ENCODE measurements around the gene MPHOSPH10.
"Not testable (repeated sequence)": the region's sequence is repeated elsewhere in the genome, so short reads cannot be mapped to it uniquely, and the experiment has no call there.

Gene MPHOSPH10

GRCh38 chr2:71101656-71102055, 28.8 kb upstream of the MPHOSPH10 start:
- Histone ChIP-seq H3K27ac (ENCODE audit: low read length) (no peak overlapping the region), H3K27me3 (ENCODE audit: control insufficient read depth in 1 of 2, insufficient read depth in 2 of 2, low read length in 2 of 2) (no peaks in the 10 kb centered on the region), H3K9me3 (ENCODE audit: control insufficient read depth in 2 of 2, low read length in 2 of 2) (no peaks in the 10 kb centered on the region), H3K4me3 (ENCODE audit: low read length in 2 of 2) (no peak overlapping the region), H3K36me3 (ENCODE audit: control insufficient read depth in 2 of 2, insufficient read depth in 2 of 2, low read length in 2 of 2) (no peaks in the 10 kb centered on the region), H3K4me1 (ENCODE audit: control insufficient read depth, insufficient read depth, low read length) (no peaks in the 10 kb centered on the region), H3K9ac (ENCODE audit: low read length in 2 of 2) (no peak overlapping the region)

DNA sequence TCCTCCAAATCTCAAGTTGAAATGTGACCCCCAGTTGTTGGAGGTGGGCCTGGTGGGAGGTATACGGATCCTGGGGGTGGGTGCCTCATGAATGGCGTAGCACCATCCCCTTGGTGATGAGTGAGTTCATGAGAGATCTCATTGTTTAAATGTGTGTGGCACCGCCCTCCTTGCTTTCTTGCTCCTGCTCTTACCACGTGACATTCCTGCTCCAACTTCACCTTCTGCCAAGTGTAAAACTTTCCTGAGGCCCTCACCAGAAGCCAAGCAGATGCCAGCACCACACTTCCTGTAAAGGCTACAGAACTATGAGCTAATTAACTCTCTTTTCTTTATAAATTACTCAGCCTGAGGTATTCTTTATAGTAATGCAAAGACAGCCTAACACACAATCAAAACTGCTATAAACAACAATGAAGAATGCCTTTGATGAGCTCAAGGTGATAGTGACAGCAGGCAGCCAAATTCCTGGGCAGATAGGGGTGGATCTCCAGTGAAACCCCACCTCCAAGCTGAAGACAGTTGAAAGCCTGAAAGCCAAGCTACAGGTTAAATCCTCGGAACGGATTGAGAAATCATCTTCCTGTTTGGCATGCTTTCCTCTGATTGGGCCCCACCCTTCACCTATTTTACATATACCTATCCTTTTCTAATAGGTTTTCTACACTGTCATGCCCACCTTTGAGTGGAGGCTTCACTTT, 27.3 kb upstream of the MPHOSPH10 start:
- H3K4me3 ChIP-seq (ENCODE audit: low read length in 2 of 2) = no peak overlapping the region
- no peak overlapping the region for H3K27ac ChIP-seq (ENCODE audit: low read length)

DNA sequence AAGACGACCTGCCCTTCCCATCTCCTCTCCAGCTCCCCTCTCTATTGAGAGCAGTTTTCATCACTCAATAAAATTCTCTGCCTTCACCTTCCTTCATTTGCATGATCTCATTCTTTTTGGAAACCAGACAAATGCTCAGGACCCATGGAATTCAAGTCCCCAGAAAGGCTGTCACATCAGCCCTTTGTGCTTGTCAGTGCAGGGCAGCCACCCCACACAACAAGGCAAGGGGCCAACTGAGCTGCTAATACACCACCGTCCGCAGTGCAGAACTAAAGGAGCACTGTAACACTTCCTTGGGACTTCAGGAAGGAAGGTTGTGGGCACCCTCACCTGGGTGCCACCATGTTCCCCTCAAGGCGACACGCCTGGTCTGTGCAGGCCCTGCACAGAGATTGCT, 26.6 kb upstream of the MPHOSPH10 start:
- no peaks in the 10 kb centered on the region for H3K27me3 ChIP-seq (ENCODE audit: control insufficient read depth in 1 of 2, insufficient read depth in 2 of 2, low read length in 2 of 2)
- no peaks in the 10 kb centered on the region for H3K9me3 ChIP-seq (ENCODE audit: control insufficient read depth in 2 of 2, low read length in 2 of 2)
- H3K4me1 ChIP-seq (ENCODE audit: control insufficient read depth, insufficient read depth, low read length) = no peaks in the 10 kb centered on the region
- H3K27ac ChIP-seq (ENCODE audit: low read length) = no peak overlapping the region
- H3K36me3 ChIP-seq (ENCODE audit: control insufficient read depth in 2 of 2, insufficient read depth in 2 of 2, low read length in 2 of 2) = no peaks in the 10 kb centered on the region
- no peak overlapping the region for H3K4me3 ChIP-seq (ENCODE audit: low read length in 2 of 2)
- no peak overlapping the region for H3K9ac ChIP-seq (ENCODE audit: low read length in 2 of 2)

More for the DNA sequence above, 27.3 kb upstream of the MPHOSPH10 start:
- no peaks in the 10 kb centered on the region for H3K36me3 ChIP-seq (ENCODE audit: control insufficient read depth in 2 of 2, insufficient read depth in 2 of 2, low read length in 2 of 2)
- H3K4me1 ChIP-seq (ENCODE audit: control insufficient read depth, insufficient read depth, low read length) = no peaks in the 10 kb centered on the region
- no peaks in the 10 kb centered on the region for H3K9me3 ChIP-seq (ENCODE audit: control insufficient read depth in 2 of 2, low read length in 2 of 2)
- H3K9ac ChIP-seq (ENCODE audit: low read length in 2 of 2) = no peak overlapping the region
- H3K27me3 ChIP-seq (ENCODE audit: control insufficient read depth in 1 of 2, insufficient read depth in 2 of 2, low read length in 2 of 2) = no peaks in the 10 kb centered on the region

DNA sequence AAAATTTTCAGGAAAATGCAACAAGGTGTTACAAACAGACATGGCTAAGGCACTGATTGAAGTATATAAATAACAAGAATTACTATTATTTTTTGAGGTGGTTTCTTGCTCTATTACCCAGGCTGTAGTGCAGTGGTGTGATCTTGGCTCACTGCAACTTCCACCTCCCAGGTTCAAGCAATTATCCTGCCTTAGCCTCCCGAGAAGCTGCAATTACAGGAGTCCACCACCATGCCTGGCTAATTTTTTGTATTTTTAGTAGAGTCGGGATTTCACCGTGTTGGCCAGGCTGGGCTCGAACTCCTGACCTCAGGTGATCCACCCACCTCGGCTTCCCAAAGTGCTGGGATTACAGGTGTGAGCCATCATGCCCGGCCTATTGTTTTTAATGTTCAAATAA, 24.0 kb upstream of the MPHOSPH10 start:
- not testable (repeated sequence) for H3K36me3 ChIP-seq (ENCODE audit: control insufficient read depth in 2 of 2, insufficient read depth in 2 of 2, low read length in 2 of 2); H3K4me3 ChIP-seq (ENCODE audit: low read length in 2 of 2); H3K27me3 ChIP-seq (ENCODE audit: control insufficient read depth in 1 of 2, insufficient read depth in 2 of 2, low read length in 2 of 2); H3K9me3 ChIP-seq (ENCODE audit: control insufficient read depth in 2 of 2, low read length in 2 of 2); H3K9ac ChIP-seq (ENCODE audit: low read length in 2 of 2); H3K27ac ChIP-seq (ENCODE audit: low read length); H3K4me1 ChIP-seq (ENCODE audit: control insufficient read depth, insufficient read depth, low read length)

- H3K27ac ChIP-seq (ENCODE audit: low read length) = no peak overlapping the region
- H3K4me1 ChIP-seq (ENCODE audit: control insufficient read depth, insufficient read depth, low read length) = no peaks in the 10 kb centered on the region
- H3K9me3 ChIP-seq (ENCODE audit: control insufficient read depth in 2 of 2, low read length in 2 of 2) = no peaks in the 10 kb centered on the region
- peaks cover 0 to 10% of the 10 kb centered on the region in 2 donors for H3K36me3 ChIP-seq (ENCODE audit: control insufficient read depth in 2 of 2, insufficient read depth in 2 of 2, low read length in 2 of 2)
- no peak overlapping the region for H3K9ac ChIP-seq (ENCODE audit: low read length in 2 of 2)
- no peak overlapping the region for H3K4me3 ChIP-seq (ENCODE audit: low read length in 2 of 2)
- no peaks in the 10 kb centered on the region for H3K27me3 ChIP-seq (ENCODE audit: control insufficient read depth in 1 of 2, insufficient read depth in 2 of 2, low read length in 2 of 2)
Measured at GRCh38 chr2:71108091-71108490, 22.3 kb upstream of the MPHOSPH10 start.

GRCh38 chr2:71113843-71114242, 16.6 kb upstream of the MPHOSPH10 start:
- H3K27ac ChIP-seq (ENCODE audit: low read length) = no peak overlapping the region
- H3K36me3 ChIP-seq (ENCODE audit: control insufficient read depth in 2 of 2, insufficient read depth in 2 of 2, low read length in 2 of 2) = peaks cover 11 to 12% of the 10 kb centered on the region in 2 donors
- no peak overlapping the region for H3K4me3 ChIP-seq (ENCODE audit: low read length in 2 of 2)
- no peaks in the 10 kb centered on the region for H3K4me1 ChIP-seq (ENCODE audit: control insufficient read depth, insufficient read depth, low read length)
- H3K9ac ChIP-seq (ENCODE audit: low read length in 2 of 2) = no peak overlapping the region
- H3K27me3 ChIP-seq (ENCODE audit: control insufficient read depth in 1 of 2, insufficient read depth in 2 of 2, low read length in 2 of 2) = no peaks in the 10 kb centered on the region
- no peaks in the 10 kb centered on the region for H3K9me3 ChIP-seq (ENCODE audit: control insufficient read depth in 2 of 2, low read length in 2 of 2)

DNA sequence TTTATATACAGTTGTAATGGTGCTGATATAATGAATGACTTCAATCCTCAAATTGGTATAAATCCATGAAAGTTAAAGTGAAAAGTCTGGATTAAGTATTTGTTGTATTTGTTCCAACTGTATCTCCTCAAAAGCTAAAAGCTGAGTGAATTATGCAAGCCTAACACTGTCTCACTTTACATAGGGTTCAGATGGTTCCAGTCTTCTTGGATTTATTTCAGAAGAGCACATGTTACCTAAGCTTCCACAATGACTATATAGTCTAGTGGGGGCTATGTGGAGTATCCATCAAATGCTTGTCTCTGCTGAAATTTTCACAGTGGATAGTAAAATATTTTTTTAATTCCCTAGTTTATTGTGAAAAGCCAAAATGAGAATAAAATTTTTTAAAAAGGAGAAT, 13.4 kb upstream of the MPHOSPH10 start:
- no peak overlapping the region for H3K27ac ChIP-seq (ENCODE audit: low read length)
- H3K36me3 ChIP-seq (ENCODE audit: control insufficient read depth in 2 of 2, insufficient read depth in 2 of 2, low read length in 2 of 2) = peaks cover 8 to 29% of the 10 kb centered on the region in 2 donors
- H3K4me3 ChIP-seq (ENCODE audit: low read length in 2 of 2) = no peak overlapping the region
- H3K27me3 ChIP-seq (ENCODE audit: control insufficient read depth in 1 of 2, insufficient read depth in 2 of 2, low read length in 2 of 2) = no peaks in the 10 kb centered on the region
- no peaks in the 10 kb centered on the region for H3K4me1 ChIP-seq (ENCODE audit: control insufficient read depth, insufficient read depth, low read length)
- no peak overlapping the region for H3K9ac ChIP-seq (ENCODE audit: low read length in 2 of 2)
- no peaks in the 10 kb centered on the region for H3K9me3 ChIP-seq (ENCODE audit: control insufficient read depth in 2 of 2, low read length in 2 of 2)

- Histone ChIP-seq H3K27ac (ENCODE audit: low read length) (no peak overlapping the region), H3K4me3 (ENCODE audit: low read length in 2 of 2) (no peak overlapping the region), H3K9me3 (ENCODE audit: control insufficient read depth in 2 of 2, low read length in 2 of 2) (no peaks in the 10 kb centered on the region), H3K27me3 (ENCODE audit: control insufficient read depth in 1 of 2, insufficient read depth in 2 of 2, low read length in 2 of 2) (no peaks in the 10 kb centered on the region), H3K4me1 (ENCODE audit: control insufficient read depth, insufficient read depth, low read length) (no peaks in the 10 kb centered on the region), H3K9ac (ENCODE audit: low read length in 2 of 2) (no peak overlapping the region), H3K36me3 (ENCODE audit: control insufficient read depth in 2 of 2, insufficient read depth in 2 of 2, low read length in 2 of 2) (peaks cover 5 to 26% of the 10 kb centered on the region in 2 donors)
Measured at GRCh38 chr2:71120195-71120594, 10.2 kb upstream of the MPHOSPH10 start.

GRCh38 chr2:71121479-71121878, 9.0 kb upstream of the MPHOSPH10 start:
- Histone ChIP-seq H3K4me3 (ENCODE audit: low read length in 2 of 2) (no peak overlapping the region), H3K9ac (ENCODE audit: low read length in 2 of 2) (no peak overlapping the region), H3K9me3 (ENCODE audit: control insufficient read depth in 2 of 2, low read length in 2 of 2) (no peaks in the 10 kb centered on the region), H3K36me3 (ENCODE audit: control insufficient read depth in 2 of 2, insufficient read depth in 2 of 2, low read length in 2 of 2) (peaks cover 5 to 26% of the 10 kb centered on the region in 2 donors), H3K4me1 (ENCODE audit: control insufficient read depth, insufficient read depth, low read length) (peaks cover 2% of the 10 kb centered on the region), H3K27ac (ENCODE audit: low read length) (no peak overlapping the region), H3K27me3 (ENCODE audit: control insufficient read depth in 1 of 2, insufficient read depth in 2 of 2, low read length in 2 of 2) (no peaks in the 10 kb centered on the region)

DNA sequence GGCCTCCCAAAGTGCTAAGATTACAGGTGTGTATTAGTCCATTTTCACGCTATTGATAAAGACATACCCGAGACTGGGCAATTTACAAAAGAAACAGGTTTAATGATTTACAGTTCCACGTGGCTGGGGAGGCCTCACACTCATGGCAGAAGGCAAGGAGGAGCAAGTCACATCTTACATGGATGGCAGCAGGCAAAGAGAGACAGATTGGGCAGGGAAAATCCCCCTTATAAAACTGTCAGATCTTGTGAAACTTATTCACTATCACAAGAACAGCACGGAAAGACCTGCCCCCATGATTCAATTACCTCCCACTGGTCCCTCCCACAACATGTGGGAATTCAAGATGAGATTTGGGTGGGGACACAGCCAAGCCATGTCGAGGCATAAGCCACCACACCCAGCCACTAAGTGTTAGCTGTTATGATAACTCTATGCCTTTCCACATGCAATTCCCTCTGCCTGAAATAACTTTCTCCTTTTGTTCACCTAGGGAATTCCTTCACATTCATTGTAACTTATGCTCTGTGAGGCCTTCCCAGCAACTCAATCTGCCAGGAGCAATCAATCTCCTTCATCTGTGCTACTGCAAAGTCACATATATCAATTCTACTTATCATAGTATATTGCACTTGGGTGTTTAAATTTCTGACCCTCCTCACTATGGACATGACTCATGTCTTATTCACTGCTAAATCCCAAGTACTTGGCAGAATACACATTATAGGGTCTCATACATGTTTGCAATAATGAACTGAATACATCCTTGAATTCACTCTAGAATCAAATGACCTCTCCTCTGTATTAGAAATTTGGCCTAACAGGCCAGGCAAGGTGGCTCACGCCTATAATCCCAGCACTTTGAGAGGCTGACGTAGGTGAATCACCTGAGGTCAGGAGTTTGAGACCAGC, 7.8 kb upstream of the MPHOSPH10 start:
- H3K36me3 ChIP-seq (ENCODE audit: control insufficient read depth in 2 of 2, insufficient read depth in 2 of 2, low read length in 2 of 2) = peaks cover 5 to 26% of the 10 kb centered on the region in 2 donors
- no peaks in the 10 kb centered on the region for H3K9me3 ChIP-seq (ENCODE audit: control insufficient read depth in 2 of 2, low read length in 2 of 2)
- no peaks in the 10 kb centered on the region for H3K27me3 ChIP-seq (ENCODE audit: control insufficient read depth in 1 of 2, insufficient read depth in 2 of 2, low read length in 2 of 2)
- H3K4me1 ChIP-seq (ENCODE audit: control insufficient read depth, insufficient read depth, low read length) = peaks cover 2% of the 10 kb centered on the region
- H3K27ac ChIP-seq (ENCODE audit: low read length) = no peak overlapping the region
- no peak overlapping the region for H3K4me3 ChIP-seq (ENCODE audit: low read length in 2 of 2)
- no peak overlapping the region for H3K9ac ChIP-seq (ENCODE audit: low read length in 2 of 2)

Data from stomach smooth muscle (tissue), 2 donors.